Measurements from ENCODE around the gene BPIFA1.

BPIFA1 gene

DNA sequence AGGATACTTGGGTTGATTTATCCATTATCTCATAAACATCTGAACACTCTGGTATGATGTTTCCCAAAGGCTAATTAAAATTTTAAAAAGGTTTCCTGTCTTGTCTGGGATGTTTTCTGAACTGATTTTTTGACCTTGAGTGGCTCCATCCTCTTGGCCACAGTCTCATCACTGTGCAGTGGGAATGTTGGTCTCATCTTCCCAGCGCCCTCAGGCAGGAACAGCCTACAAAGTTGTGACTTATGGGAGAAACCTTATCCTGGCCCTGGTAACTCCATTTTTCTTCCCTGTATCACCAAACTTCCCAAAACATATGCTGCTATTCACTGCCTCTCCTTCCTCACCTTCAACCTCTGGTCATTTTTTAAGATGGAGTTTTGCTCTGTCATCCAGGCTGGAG lies 25.4 kb upstream of the BPIFA1 start:
- H3K4me3 ChIP-seq (ENCODE audit: insufficient read depth, low read depth, low read length) = no peak overlapping the region
- H3K4me1 ChIP-seq (ENCODE audit: control insufficient read depth, insufficient read depth, low read length) = no peaks in the 10 kb centered on the region
- no peaks in the 10 kb centered on the region for H3K36me3 ChIP-seq (ENCODE audit: control insufficient read depth, insufficient read depth, low read length)
- no peaks in the 10 kb centered on the region for H3K9me3 ChIP-seq (ENCODE audit: control insufficient read depth, low read length)
- 71 to 92% methylated on average over 1 of the region's 1 CpG for WGBS, 2 experiments
- H3K27ac ChIP-seq (ENCODE audit: insufficient read depth, low read depth, low read length, poor library complexity, severe bottlenecking) = no peak overlapping the region
- peaks cover 28% of the 10 kb centered on the region for H3K27me3 ChIP-seq (ENCODE audit: control insufficient read depth, insufficient read depth, low read length, poor library complexity, severe bottlenecking)

DNA sequence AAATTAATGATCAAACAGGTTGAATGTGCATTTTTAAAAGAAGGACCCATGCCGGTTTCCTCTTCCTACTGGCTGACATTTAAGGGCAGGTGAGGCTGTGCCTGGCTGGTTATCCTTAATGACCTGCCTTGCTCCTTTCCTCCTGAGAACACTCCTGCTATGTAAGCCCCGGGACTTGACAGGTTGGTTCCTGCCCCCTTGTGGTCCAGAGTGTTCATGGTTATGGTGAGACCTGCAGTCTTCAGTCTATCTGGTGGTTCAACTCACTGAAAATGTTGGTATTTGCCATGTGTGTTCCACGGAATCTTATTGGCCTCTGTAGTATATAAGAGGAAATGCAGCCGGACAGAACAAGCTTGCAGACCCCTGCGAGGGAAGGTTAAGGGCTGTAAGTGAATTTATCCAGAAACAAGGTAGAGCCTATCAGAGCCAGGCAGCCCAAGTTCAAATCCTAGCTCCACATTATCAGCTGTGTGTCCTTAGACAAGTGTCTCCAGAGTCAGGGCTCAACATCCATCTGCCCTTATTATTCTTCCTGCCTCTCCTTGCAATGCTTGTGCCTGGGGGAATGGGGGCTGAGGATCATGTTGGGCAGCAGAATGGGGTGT lies 23.9 kb upstream of the BPIFA1 start:
- no peak overlapping the region for H3K27ac ChIP-seq (ENCODE audit: insufficient read depth, low read depth, low read length, poor library complexity, severe bottlenecking)
- H3K27me3 ChIP-seq (ENCODE audit: control insufficient read depth, insufficient read depth, low read length, poor library complexity, severe bottlenecking) = peaks cover 15% of the 10 kb centered on the region
- WGBS, 2 experiments = 21 to 23% methylated on average over 5 of the region's 5 CpGs
- no peaks in the 10 kb centered on the region for H3K9me3 ChIP-seq (ENCODE audit: control insufficient read depth, low read length)
- no peaks in the 10 kb centered on the region for H3K36me3 ChIP-seq (ENCODE audit: control insufficient read depth, insufficient read depth, low read length)
- H3K4me3 ChIP-seq (ENCODE audit: insufficient read depth, low read depth, low read length) = no peak overlapping the region
- H3K4me1 ChIP-seq (ENCODE audit: control insufficient read depth, insufficient read depth, low read length) = no peaks in the 10 kb centered on the region

- no peaks in the 10 kb centered on the region for H3K9me3 ChIP-seq (ENCODE audit: control insufficient read depth, low read length)
- peaks cover 5% of the 10 kb centered on the region for H3K27me3 ChIP-seq (ENCODE audit: control insufficient read depth, insufficient read depth, low read length, poor library complexity, severe bottlenecking)
- no peak within 1 kb of the TSS for H3K27ac ChIP-seq (ENCODE audit: insufficient read depth, low read depth, low read length, poor library complexity, severe bottlenecking)
- H3K4me1 ChIP-seq (ENCODE audit: control insufficient read depth, insufficient read depth, low read length) = no peaks in the 10 kb centered on the region
- 90 to 95% methylated on average over 2 of the region's 2 CpGs for WGBS, 2 experiments
- no peaks in the 10 kb centered on the region for H3K36me3 ChIP-seq (ENCODE audit: control insufficient read depth, insufficient read depth, low read length)
- H3K4me3 ChIP-seq (ENCODE audit: insufficient read depth, low read depth, low read length) = no peak within 1 kb of the TSS
Observed at GRCh38 chr20:33217052-33217451, 18.7 kb upstream of the BPIFA1 start, which contains the start of gene BPIFA3. TSS of gene BPIFA3 (plus strand) at chr20:33217352. CDS start at chr20:33217537, 185 bp downstream.

GRCh38 chr20:33224399-33224798 lies 11.4 kb upstream of the BPIFA1 start:
- H3K4me1 ChIP-seq (ENCODE audit: control insufficient read depth, insufficient read depth, low read length) = no peaks in the 10 kb centered on the region
- no peak overlapping the region for H3K4me3 ChIP-seq (ENCODE audit: insufficient read depth, low read depth, low read length)
- H3K27me3 ChIP-seq (ENCODE audit: control insufficient read depth, insufficient read depth, low read length, poor library complexity, severe bottlenecking) = peaks cover 3% of the 10 kb centered on the region
- H3K27ac ChIP-seq (ENCODE audit: insufficient read depth, low read depth, low read length, poor library complexity, severe bottlenecking) = no peak overlapping the region
- no peaks in the 10 kb centered on the region for H3K36me3 ChIP-seq (ENCODE audit: control insufficient read depth, insufficient read depth, low read length)
- 87 to 92% methylated on average over 3 to 4 of the region's 4 CpGs for WGBS, 2 experiments
- no peaks in the 10 kb centered on the region for H3K9me3 ChIP-seq (ENCODE audit: control insufficient read depth, low read length)

DNA sequence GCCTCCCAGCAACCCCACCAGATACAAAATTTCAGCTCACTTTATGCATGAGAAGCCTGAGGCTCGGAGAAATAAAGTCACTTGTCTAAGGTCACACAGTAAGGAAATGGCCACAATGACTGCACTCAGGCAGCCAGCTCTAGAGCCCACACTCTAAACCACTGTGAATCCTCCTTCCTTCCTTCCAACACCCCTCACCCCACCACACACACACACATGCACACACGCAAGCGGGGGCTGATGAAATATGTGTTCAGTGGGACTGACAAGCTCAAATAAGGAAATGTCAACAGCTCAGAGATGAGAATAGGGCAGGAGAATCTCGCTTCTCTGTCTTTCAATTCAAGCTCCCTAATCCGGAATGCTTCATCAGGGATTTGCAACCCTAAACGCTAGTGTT lies 6.0 kb upstream of the BPIFA1 start:
- 80 to 81% methylated on average over 6 of the region's 6 CpGs for WGBS, 2 experiments
- Histone ChIP-seq H3K27me3 (ENCODE audit: control insufficient read depth, insufficient read depth, low read length, poor library complexity, severe bottlenecking) (peaks cover 3% of the 10 kb centered on the region), H3K36me3 (ENCODE audit: control insufficient read depth, insufficient read depth, low read length) (no peaks in the 10 kb centered on the region)

DNA sequence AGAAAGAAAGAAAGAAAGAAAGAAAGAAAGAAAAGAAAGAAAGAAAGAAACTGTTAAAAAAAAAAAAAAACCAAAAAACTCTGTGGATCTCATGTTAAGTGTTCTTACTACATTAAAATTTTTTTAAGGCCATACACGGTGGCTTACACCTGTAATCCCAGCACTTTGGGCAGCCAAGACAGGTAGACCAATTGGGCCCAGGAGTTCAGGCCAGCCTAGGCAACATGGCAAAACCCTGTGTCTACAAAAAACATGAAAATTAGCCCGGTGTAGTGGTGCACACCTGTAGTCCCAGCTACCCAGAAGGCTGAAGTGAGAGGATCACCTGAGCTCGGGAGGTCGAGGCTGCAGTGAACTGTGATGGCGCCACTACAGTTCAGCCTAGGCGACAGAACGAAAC lies 4.6 kb upstream of the BPIFA1 start:
- H3K27me3 ChIP-seq (ENCODE audit: control insufficient read depth, insufficient read depth, low read length, poor library complexity, severe bottlenecking) = peaks cover 6% of the 10 kb centered on the region
- H3K27ac ChIP-seq (ENCODE audit: insufficient read depth, low read depth, low read length, poor library complexity, severe bottlenecking) = no peak overlapping the region
- no peaks in the 10 kb centered on the region for H3K9me3 ChIP-seq (ENCODE audit: control insufficient read depth, low read length)
- 79 to 80% methylated on average over 7 of the region's 7 CpGs for WGBS, 2 experiments
- H3K36me3 ChIP-seq (ENCODE audit: control insufficient read depth, insufficient read depth, low read length) = no peaks in the 10 kb centered on the region
- H3K4me1 ChIP-seq (ENCODE audit: control insufficient read depth, insufficient read depth, low read length) = no peaks in the 10 kb centered on the region
- no peak overlapping the region for H3K4me3 ChIP-seq (ENCODE audit: insufficient read depth, low read depth, low read length)

More for the DNA sequence above, 6.0 kb upstream of the BPIFA1 start:
- no peaks in the 10 kb centered on the region for H3K4me1 ChIP-seq (ENCODE audit: control insufficient read depth, insufficient read depth, low read length)
- no peak overlapping the region for H3K27ac ChIP-seq (ENCODE audit: insufficient read depth, low read depth, low read length, poor library complexity, severe bottlenecking)
- no peak overlapping the region for H3K4me3 ChIP-seq (ENCODE audit: insufficient read depth, low read depth, low read length)
- H3K9me3 ChIP-seq (ENCODE audit: control insufficient read depth, low read length) = no peaks in the 10 kb centered on the region

DNA sequence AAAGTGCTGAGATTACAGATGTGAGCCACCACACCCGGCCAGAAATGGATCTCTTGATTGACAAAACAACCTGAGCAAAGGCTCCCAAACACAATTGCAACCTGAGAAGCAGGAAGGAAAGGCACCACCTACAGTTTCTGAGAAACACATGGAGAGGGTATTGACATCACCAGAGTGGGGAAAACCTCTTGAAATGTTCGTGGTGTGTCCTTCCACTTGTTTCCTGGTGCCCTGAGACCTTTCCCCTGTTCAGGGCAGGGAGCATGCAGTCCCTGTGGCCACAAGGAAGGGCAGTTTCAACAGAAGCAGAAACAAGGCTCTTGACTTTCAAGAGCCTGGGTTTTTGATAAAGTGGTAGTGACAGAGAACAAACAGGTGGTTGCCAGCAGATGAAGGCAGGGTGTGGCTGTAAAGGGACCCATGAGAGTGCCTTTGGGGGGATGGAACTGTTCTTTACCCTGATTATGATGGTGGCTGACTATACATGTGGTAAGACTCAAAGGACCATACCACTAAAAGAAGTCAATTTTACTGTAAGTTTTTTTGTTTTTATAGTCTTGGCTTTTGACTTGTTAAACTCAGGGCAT lies 3.2 kb upstream of the BPIFA1 start:
- Histone ChIP-seq H3K27ac (ENCODE audit: insufficient read depth, low read depth, low read length, poor library complexity, severe bottlenecking) (no peak overlapping the region), H3K4me3 (ENCODE audit: insufficient read depth, low read depth, low read length) (no peak overlapping the region), H3K4me1 (ENCODE audit: control insufficient read depth, insufficient read depth, low read length) (no peaks in the 10 kb centered on the region), H3K9me3 (ENCODE audit: control insufficient read depth, low read length) (no peaks in the 10 kb centered on the region), H3K36me3 (ENCODE audit: control insufficient read depth, insufficient read depth, low read length) (no peaks in the 10 kb centered on the region), H3K27me3 (ENCODE audit: control insufficient read depth, insufficient read depth, low read length, poor library complexity, severe bottlenecking) (peaks cover 3% of the 10 kb centered on the region)
- WGBS, 2 experiments = 52 to 56% methylated on average over 2 of the region's 2 CpGs

DNA sequence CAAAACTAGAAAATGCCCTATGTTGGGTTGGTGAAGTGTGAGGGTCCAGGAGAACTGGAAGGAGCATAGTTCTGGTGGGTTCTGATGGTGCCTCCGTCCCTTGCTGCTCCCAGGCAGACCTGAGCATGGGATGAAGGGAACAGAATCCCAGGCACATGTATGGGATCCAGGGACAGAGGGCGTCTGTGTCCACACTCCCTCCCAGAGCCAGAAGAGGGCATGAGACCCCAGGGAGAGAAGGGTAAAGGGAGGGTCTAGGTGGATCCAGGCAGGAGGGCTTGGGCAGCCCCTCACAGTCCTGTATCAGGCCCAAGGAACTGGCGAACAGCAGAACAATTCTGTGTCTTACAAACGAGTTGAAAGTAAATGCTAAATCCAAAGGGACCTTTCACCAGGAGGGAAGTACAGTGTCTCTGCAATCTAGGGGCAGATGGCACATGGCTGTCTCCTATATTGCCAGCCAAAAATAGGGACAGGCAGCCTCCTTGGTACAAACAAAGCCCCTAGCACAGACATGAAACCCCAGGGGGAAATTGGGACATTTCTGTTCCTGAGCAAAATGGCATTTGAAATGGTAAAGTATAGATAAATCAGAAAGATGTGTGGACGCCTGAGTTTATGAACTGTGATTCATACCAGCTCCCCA lies 2.5 kb upstream of the BPIFA1 start:
- Histone ChIP-seq H3K4me3 (ENCODE audit: insufficient read depth, low read depth, low read length) (no peak overlapping the region), H3K27ac (ENCODE audit: insufficient read depth, low read depth, low read length, poor library complexity, severe bottlenecking) (no peak overlapping the region), H3K27me3 (ENCODE audit: control insufficient read depth, insufficient read depth, low read length, poor library complexity, severe bottlenecking) (peaks cover 3% of the 10 kb centered on the region), H3K9me3 (ENCODE audit: control insufficient read depth, low read length) (no peaks in the 10 kb centered on the region), H3K36me3 (ENCODE audit: control insufficient read depth, insufficient read depth, low read length) (no peaks in the 10 kb centered on the region), H3K4me1 (ENCODE audit: control insufficient read depth, insufficient read depth, low read length) (no peaks in the 10 kb centered on the region)
- 48 to 53% methylated on average over 5 of the region's 5 CpGs for WGBS, 2 experiments

- Histone ChIP-seq H3K36me3 (ENCODE audit: control insufficient read depth, insufficient read depth, low read length) (no peaks in the 10 kb centered on the region), H3K27me3 (ENCODE audit: control insufficient read depth, insufficient read depth, low read length, poor library complexity, severe bottlenecking) (peaks cover 3% of the 10 kb centered on the region), H3K4me1 (ENCODE audit: control insufficient read depth, insufficient read depth, low read length) (no peaks in the 10 kb centered on the region), H3K9me3 (ENCODE audit: control insufficient read depth, low read length) (no peaks in the 10 kb centered on the region), H3K4me3 (ENCODE audit: insufficient read depth, low read depth, low read length) (no peak overlapping the region), H3K27ac (ENCODE audit: insufficient read depth, low read depth, low read length, poor library complexity, severe bottlenecking) (no peak overlapping the region)
- 92 to 94% methylated on average over 2 of the region's 2 CpGs for WGBS, 2 experiments
Observed at GRCh38 chr20:33234050-33234449, 1.7 kb upstream of the BPIFA1 start.

DNA sequence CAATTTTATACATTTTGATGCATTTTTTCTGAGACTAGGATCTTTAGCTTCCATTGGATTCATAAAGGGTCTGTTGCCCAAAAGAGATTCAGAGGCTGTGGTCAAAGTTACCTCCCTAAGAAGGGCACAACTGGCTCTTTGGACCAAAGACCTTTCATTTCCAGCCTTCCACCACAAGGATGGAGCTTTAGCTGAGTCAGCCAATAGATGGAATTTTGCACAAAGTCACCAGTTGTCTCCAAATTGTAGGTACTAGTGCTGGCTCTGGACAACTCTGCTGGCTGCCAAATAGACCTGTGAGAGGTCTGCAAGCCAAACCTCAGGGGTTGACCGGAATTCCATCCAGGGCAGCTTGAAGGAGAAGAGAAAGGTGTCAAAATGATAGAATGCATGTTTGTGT lies 555 bp downstream of the BPIFA1 start:
- 92 to 95% methylated on average over 1 of the region's 1 CpG for WGBS, 2 experiments
- no peaks in the 10 kb centered on the region for H3K4me1 ChIP-seq (ENCODE audit: control insufficient read depth, insufficient read depth, low read length)
- H3K27ac ChIP-seq (ENCODE audit: insufficient read depth, low read depth, low read length, poor library complexity, severe bottlenecking) = no peak overlapping the region
- H3K36me3 ChIP-seq (ENCODE audit: control insufficient read depth, insufficient read depth, low read length) = no peaks in the 10 kb centered on the region
- H3K27me3 ChIP-seq (ENCODE audit: control insufficient read depth, insufficient read depth, low read length, poor library complexity, severe bottlenecking) = peaks cover 3% of the 10 kb centered on the region
- no peak overlapping the region for H3K4me3 ChIP-seq (ENCODE audit: insufficient read depth, low read depth, low read length)
- H3K9me3 ChIP-seq (ENCODE audit: control insufficient read depth, low read length) = no peaks in the 10 kb centered on the region

Measured in ectodermal cell (in vitro differentiated cells).